Activated naive CD8-positive, alpha-beta T cell treated with anti-CD3 and anti-CD28 coated beads for 36 hours (primary cell): ENCODE measurements around the gene HOXA4. TPM values are rescaled to one million over a fixed set of nuclear protein-coding genes. Genes with fewer than 3 reads are reported as not detected.

ENCODE experiments used
- DNase-seq: peaks from one replicate; pipeline ENCODE4 v3.0.0; 2021
- H3K27ac Mint-ChIP-seq: one replicate; pipeline ENCODE4 v1.8.0; 2022; ENCODE audit warnings: mild to moderate bottlenecking, moderate library complexity, mixed read lengths
- H3K27me3 Mint-ChIP-seq: one replicate; pipeline ENCODE4 v1.8.0; 2022; ENCODE audit warnings: mild to moderate bottlenecking, mixed read lengths
- H3K36me3 Mint-ChIP-seq: one replicate; pipeline ENCODE4 v1.8.0; 2021; ENCODE audit warnings: mild to moderate bottlenecking, mixed read lengths
- H3K4me1 Mint-ChIP-seq: one replicate; pipeline ENCODE4 v1.8.0; 2021; ENCODE audit warnings: mixed read lengths
- H3K4me3 Mint-ChIP-seq: one replicate; pipeline ENCODE4 v1.8.0; 2022; ENCODE audit warnings: mild to moderate bottlenecking, moderate library complexity, mixed read lengths
- H3K9me3 Mint-ChIP-seq: one replicate; pipeline ENCODE4 v1.8.0; 2022; ENCODE audit warnings: mixed read lengths
- total RNA-seq, 2 experiments: library from RNA; stranded (reverse); gene quantifications; one replicate each; pipeline ENCODE4 v1.2.3, GENCODE V29; 2021

HOXA4 gene
- total RNA-seq, 2 experiments from 2014 or later, result not detected

DNA sequence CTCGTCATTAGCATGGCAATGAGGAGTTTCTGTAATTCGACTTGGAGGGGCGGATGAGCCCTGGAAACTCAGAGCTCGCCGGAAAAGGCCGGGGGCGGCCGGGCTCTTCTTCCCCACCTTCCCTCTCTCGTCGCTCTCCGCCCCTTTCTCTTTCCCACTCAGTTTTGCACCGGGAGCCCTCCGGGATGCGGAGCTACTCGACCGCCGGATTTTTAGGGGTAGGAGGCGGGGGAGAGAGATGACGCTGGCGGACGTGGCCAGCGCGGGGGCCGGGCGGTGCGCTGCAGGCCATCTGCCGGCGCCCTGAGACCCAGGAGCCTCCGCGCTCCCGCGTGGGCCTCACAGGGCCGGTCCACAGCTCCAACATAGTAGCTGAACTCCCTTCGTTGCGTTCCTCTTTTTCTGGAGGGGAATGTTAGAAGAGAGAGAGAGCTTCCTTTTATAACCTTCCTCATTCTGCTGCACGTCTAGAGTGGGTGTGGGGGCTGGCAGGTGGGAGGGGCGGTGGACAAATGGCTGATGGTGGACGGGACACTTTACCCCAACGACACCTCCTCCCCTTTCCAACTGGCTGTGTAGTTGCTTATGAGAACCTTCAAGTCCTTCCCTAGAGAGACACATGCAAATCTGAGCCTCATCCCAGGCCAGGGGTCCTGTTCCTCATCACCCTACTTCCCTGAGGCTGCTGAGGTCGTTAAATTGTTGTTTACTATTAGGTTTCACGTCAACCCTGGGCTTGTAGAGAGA is 33.6 kb downstream of the HOXA4 start:
- Mint-ChIP-seq H3K27ac (no peak overlapping the region), H3K27me3 (peaks cover 92% of the 10 kb centered on the region), H3K4me1 (peaks cover 23% of the 10 kb centered on the region), H3K4me3 (peak overlapping the region; percentile 83), H3K36me3 (peaks cover 2% of the 10 kb centered on the region), H3K9me3 (no peaks in the 10 kb centered on the region)
- no peak for DNase-seq

DNA sequence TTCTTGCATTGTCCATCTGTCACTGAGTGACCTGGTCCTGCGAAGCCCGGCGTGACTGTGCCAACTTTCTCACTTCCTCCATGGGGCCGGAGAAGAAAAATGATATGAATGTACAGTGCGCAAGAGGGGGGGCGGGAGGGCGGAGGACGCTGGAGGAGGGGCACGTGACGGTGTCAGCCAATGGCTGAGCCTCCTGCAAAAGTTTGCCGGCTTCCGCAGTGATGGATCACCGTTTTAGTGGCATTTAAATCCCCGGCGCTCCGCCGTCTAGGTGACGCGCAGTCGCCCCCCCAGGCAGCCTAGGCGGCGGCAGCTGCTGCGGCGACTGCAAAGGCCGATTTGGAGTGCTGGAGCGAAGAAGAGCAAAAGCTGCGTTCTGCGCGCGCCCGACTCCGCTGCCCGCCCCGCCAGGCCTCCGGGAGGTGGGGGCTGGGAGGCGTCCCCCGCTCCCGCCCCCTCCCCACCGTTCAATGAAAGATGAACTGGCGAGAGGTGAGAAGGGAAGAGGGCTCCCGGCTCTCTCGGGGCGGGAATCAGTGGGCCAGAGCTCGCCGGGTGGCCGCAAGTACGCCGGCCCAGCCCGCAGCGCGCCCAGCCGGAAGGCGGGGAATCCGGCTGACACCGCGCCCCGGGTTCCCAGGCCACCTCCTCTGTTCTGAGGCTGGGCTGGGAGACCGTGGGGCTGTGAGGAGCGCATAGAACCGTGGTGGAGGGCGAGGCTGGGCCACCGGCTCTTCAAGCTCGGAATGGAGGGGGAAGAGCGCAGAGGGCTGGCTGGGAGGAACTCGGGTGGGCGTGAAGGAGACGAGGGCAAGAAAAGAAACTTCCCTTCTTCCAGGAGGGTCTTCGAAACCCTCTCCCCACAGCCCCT is 34.4 kb downstream of the HOXA4 start, which contains the start of gene HOXA1:
HOXA1 (minus strand) TSS at position 104 of the 871 bp plus-strand sequence; CDS start at position 16, 88 bp downstream.
- Mint-ChIP-seq H3K4me1 (peaks cover 23% of the 10 kb centered on the region), H3K9me3 (no peaks in the 10 kb centered on the region), H3K4me3 (peak within 1 kb of the TSS; percentile 83), H3K36me3 (no peaks in the 10 kb centered on the region), H3K27me3 (peaks cover 92% of the 10 kb centered on the region), H3K27ac (no peak within 1 kb of the TSS)
- peak; percentile 80 for DNase-seq

DNA sequence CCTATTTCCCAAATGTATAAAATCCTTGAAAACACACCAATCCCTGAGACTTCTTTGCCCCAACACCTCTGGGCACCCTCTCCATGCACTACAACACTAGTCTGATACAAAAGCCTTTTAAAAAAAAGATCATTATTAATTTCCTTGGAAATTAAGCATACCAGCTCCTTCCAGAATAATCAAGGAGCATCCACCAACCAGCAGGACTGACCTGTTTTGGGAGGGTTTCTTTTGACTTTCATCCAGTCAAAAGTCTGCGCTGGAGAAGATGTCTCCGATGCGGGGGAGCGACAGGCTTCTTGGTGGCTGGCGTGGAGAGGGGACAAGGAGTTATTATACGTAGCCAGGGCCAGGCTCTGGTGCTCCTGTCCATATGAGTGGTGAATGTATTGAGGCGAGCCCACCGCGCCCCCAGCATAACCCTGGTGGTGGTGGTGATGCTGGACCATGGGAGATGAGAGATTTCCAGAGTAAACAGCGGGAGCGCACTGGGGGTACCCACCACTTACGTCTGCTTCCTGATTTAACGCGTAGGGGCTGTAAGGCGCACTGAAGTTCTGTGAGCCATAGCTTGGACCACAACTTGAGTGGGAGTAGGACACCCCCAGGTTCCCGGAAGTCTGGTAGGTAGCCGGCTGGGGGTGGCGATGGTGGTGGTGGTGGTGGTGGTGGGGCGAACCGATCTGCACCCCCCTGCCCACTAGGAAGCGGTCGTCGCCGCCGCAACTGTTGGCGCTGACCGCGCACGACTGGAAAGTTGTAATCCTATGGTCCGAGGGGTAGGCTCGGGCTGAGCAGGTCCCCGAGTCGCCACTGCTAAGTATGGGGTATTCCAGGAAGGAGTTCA is 35.3 kb downstream of the HOXA4 start:
- H3K4me3 Mint-ChIP-seq, result peak overlapping the region; percentile 83
- DNase-seq, result no peak
- H3K27ac Mint-ChIP-seq, result no peak overlapping the region
- no peaks in the 10 kb centered on the region for H3K9me3 Mint-ChIP-seq
- H3K4me1 Mint-ChIP-seq, result peaks cover 23% of the 10 kb centered on the region
- peaks cover 92% of the 10 kb centered on the region for H3K27me3 Mint-ChIP-seq
- H3K36me3 Mint-ChIP-seq, result no peaks in the 10 kb centered on the region

DNA sequence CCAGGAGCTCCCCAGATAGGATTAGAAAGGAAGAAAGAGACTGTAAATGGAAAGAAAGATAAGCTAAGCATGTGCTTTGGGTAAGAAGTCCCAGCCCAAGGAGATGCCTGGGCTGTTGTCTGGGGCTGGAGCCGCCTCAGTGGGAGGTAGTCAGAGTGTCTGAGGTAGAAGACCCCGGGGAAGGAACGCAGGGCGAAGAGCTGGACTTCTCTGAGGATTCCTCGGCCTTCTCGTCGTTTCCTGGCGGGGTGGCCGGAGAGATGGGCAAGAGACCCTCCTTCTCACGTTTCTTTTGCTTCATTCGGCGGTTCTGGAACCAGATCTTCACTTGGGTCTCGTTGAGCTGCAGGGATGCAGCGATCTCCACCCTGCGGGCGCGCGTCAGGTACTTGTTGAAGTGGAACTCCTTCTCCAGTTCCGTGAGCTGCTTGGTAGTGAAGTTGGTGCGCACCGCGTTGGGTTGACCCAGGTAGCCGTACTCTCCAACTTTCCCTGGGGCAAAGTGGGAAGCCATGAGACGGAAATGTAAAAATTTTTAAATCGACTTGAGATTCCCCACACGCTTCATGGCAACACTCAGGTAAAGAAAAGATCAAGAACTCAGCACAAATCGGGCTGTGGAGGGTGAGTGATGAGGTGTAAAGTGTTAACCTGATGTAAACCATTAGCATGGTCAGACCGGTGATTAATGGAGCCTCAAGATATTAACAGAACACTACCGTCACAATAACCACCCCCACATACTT is 36.1 kb downstream of the HOXA4 start:
- Mint-ChIP-seq H3K27me3 (peaks cover 92% of the 10 kb centered on the region), H3K4me3 (peak overlapping the region; percentile 35), H3K9me3 (no peaks in the 10 kb centered on the region), H3K27ac (no peak overlapping the region), H3K36me3 (no peaks in the 10 kb centered on the region), H3K4me1 (peaks cover 23% of the 10 kb centered on the region)
- no peak for DNase-seq

DNA sequence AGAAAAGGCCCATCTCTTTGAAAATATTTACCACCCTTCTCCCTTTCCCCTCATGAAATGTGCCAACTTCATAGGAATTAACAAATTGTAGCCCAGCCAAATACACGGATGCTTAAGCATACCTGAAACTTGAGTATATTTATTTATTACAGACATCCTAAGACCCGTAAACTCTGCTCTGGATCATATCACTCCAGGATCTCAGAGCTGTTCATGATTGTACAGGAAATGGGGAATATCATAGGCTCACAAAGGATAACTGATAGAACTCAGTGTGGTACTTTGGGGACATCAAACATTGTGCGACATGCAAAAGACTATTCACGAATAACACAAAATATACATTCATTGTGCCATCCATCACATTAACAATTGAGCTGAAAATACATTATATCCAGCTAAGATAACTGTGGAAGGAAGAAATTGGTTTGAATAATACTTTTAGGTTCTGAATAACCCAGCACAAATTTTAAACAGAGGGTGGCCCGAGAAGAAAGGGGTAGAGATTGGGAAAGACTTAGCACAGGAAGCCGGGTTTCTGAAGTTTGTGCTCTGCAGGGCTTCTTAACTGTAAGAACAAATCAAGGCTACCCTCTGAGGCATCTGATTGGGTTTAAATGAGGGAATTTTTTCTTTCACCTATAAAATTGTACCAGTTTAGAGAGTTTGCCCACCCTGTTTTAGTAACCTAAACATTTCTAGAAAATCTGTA is 37.2 kb downstream of the HOXA4 start:
- DNase-seq, result no peak
- no peaks in the 10 kb centered on the region for H3K36me3 Mint-ChIP-seq
- H3K4me3 Mint-ChIP-seq, result no peak overlapping the region
- H3K9me3 Mint-ChIP-seq, result no peaks in the 10 kb centered on the region
- peaks cover 18% of the 10 kb centered on the region for H3K4me1 Mint-ChIP-seq
- peaks cover 92% of the 10 kb centered on the region for H3K27me3 Mint-ChIP-seq
- H3K27ac Mint-ChIP-seq, result no peak overlapping the region

DNA sequence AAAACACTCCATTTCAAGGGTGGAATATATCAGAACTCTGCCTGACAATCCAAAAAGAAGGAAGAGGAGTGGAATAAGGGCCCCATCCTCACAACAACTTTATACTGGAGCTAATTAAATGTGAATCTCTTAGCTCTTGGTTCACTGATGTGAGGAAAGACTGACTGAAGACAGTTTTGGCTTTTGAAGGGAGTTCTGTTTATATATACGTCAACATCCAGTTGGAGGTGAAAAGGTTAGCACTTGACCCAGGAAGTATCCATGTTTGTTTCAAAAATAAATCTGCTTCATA is 37.8 kb downstream of the HOXA4 start:
- H3K4me3 Mint-ChIP-seq, result no peak overlapping the region
- H3K36me3 Mint-ChIP-seq, result no peaks in the 10 kb centered on the region
- H3K27me3 Mint-ChIP-seq, result peaks cover 91% of the 10 kb centered on the region
- peaks cover 18% of the 10 kb centered on the region for H3K4me1 Mint-ChIP-seq
- H3K27ac Mint-ChIP-seq, result no peak overlapping the region
- no peak for DNase-seq
- H3K9me3 Mint-ChIP-seq, result no peaks in the 10 kb centered on the region

DNA sequence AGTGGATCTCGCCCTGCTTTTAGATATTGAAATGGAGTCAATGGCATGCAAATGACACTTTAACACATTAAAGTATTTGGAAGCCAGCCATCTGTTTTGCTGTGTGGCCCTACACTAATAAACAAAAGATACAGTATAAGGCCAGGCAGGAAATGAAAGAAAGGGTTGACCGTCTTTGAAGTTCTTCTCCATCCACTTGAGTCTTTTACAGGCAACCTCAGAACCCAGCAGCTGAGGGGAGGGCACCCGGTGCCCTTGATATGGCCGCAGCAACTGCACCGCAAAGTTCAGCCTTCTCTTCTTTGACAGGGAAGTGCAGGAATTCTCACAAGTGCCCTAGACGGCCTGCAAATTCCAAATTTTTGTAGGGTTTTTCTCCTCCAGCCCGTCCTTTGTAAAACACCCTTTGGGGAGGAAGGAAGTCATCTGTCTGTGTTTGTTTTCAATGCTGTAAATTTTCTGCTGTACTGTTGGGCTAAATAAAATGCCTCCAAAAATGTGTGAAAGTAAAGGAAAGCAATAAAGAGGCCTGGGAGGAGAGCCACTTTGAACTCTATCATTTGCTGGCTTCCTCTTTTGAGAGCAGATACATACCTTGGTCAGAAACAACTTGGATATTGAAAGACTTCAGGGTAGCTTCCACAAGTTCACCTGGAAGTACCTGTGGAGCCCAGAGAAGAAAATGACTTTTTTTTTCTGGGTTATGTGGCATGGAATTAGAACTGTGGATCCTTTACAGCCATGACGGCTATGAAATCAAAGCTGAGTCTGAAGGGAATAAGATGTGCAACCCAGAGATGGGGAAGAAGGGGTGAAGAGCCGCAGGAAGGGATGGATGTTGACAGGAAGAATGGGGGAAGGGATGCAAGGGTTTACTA is 38.4 kb downstream of the HOXA4 start:
- no peak for DNase-seq
- Mint-ChIP-seq H3K36me3 (no peaks in the 10 kb centered on the region), H3K4me3 (no peak overlapping the region), H3K4me1 (peaks cover 15% of the 10 kb centered on the region), H3K27ac (no peak overlapping the region), H3K27me3 (peaks cover 91% of the 10 kb centered on the region), H3K9me3 (no peaks in the 10 kb centered on the region)

DNA sequence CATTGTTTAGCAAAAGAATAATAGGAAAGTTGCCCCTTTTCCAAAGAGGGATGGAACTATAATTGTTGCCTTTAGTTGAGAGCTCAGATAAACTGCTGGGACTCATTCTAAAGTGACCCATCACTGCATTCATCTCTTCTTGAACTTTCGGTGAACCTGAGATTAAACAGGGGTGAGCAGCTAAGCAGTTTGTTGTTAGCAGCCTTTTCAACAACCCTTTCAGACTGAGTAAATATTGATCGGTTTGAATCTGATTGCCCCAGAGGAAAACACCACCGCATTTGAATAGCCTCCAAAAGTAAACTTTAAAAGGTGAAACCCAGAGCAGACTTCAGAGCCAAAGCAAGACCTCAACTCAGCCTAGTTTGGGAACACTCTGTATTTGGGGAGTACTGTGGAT is 39.5 kb downstream of the HOXA4 start:
- Mint-ChIP-seq H3K36me3 (no peaks in the 10 kb centered on the region), H3K9me3 (no peaks in the 10 kb centered on the region), H3K27ac (no peak overlapping the region), H3K4me1 (peaks cover 14% of the 10 kb centered on the region), H3K4me3 (no peak overlapping the region), H3K27me3 (peaks cover 99% of the 10 kb centered on the region)
- no peak for DNase-seq

DNA sequence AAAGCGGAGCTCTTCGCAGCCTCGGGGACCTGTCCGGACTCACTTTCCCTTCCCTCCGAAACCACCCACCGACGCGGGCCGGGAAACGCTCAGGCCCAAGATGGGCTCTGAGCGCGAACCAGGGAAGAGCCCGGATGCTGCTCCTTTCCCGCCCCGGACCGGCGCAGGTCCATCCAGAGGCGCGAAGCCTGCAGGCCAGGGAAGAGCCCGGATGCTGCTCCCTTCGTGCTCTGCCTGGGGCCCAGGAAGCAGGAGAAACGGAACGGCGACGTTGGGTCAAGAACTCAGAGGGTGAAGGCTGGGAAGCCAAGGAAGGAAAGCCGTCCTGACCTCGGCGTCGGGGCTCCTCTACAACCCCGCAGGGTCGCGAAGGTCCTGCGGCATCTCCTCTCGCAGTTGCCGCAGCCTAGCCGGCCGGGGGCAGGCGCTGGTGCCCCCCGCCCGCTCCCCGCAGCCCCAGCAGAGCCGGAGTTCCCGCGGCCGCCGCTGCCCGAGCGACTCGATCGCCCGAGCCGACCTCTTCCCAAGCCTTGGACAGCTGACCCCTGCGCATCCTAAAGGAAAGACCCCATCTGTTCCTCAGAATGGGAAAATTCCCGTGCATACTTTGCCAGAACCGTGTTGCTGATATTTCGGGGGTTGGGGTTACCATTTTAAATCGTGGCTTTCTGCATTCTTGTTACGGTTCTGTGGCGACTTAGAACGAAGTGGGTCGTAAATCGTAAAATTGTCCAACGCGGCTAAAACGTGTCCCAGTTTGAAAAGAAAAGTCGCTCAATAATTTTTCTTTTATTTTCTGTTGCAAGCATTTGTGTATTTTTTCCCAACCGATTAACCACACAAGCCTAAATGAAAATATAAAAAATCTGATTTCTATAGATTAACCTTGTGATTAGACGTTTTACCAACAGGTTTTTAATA is 42.3 kb downstream of the HOXA4 start:
- Mint-ChIP-seq H3K36me3 (no peaks in the 10 kb centered on the region), H3K27me3 (peaks cover 75% of the 10 kb centered on the region), H3K4me1 (peaks cover 4% of the 10 kb centered on the region), H3K9me3 (no peaks in the 10 kb centered on the region), H3K27ac (no peak overlapping the region), H3K4me3 (peak overlapping the region; percentile 32)
- no peak for DNase-seq

DNA sequence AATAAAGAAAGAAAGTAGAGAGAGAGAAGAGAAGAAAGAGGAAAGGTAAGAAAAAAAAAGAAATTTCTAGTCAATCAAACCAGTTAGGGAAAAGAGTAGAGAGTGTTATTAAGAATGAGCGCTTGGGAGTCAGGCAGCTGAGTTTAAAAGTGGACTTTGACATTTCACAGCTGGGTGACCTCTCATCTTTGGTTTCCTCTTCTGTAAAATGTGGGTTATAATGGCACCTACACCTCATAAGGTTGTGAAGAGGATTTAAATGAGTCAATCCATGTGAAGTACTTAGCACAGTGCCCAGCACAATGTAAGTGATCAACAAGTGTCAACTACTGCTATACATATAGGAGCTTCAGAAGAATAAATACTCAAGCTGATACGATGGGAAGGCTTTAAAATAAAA is 46.9 kb downstream of the HOXA4 start:
- Mint-ChIP-seq H3K4me1 (peaks cover 9% of the 10 kb centered on the region), H3K9me3 (no peaks in the 10 kb centered on the region), H3K36me3 (no peaks in the 10 kb centered on the region), H3K4me3 (no peak overlapping the region), H3K27ac (no peak overlapping the region), H3K27me3 (peaks cover 32% of the 10 kb centered on the region)
- DNase-seq, result no peak

DNA sequence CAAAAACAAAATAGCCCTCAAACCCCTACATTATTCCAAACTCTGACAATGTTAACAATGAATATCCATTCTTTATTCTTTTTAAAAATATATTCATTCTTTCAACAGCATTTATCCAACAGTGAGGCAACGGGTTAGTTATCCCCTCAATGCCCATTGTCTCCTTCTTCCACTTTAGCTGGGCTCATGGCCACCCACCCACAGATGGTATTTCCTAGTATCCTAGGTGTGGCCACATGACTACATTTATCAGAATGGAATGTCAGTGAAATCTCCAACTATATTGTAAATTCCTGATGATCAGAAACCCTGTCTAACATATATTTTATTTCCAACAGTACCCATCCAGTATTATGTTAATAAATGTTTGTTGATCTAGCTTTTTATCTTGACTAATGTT is 48.4 kb downstream of the HOXA4 start:
- H3K4me3 Mint-ChIP-seq, result no peak overlapping the region

DNA sequence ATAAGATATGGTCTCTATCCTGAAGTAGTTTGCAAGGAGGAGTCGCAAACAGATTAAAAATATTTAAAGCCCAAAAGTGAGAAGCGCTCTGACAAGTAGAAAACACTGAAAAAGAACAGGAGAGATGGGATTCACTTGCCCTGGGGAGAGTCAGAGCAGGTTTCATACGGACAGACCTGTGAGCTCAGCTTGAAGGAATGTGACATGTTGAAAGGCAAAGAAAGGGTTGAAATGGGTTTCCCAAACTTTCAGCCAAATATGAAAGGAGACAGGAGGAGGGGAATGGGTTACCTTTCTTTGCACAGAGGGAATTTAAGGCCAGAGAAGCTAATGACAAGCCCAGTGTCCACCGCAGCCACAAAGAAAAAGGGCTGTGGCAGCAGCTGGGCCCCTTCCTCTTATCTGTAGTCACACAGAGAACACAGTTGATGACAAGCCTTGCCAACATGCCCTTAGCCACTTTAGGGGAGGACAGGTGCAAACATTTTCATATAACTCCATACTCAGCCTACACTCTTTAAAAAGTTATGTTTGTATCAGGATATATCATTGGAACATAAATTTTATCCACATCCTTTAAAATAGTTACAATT is 49.6 kb downstream of the HOXA4 start:
- Mint-ChIP-seq H3K4me1 (peaks cover 5% of the 10 kb centered on the region), H3K27ac (no peak overlapping the region), H3K4me3 (no peak overlapping the region), H3K36me3 (no peaks in the 10 kb centered on the region), H3K9me3 (no peaks in the 10 kb centered on the region), H3K27me3 (peaks cover 6% of the 10 kb centered on the region)
- DNase-seq, result no peak

More for the DNA sequence above, 48.4 kb downstream of the HOXA4 start:
- Mint-ChIP-seq H3K27ac (no peak overlapping the region), H3K36me3 (no peaks in the 10 kb centered on the region), H3K9me3 (no peaks in the 10 kb centered on the region), H3K27me3 (peaks cover 18% of the 10 kb centered on the region), H3K4me1 (peaks cover 5% of the 10 kb centered on the region)
- no peak for DNase-seq
